Frontal cortex (tissue), 4 donors: Measurements from ENCODE around the gene OR2V2. TPM values are rescaled to one million over a fixed set of nuclear protein-coding genes. Genes with fewer than 3 reads are reported as not detected.
"Not testable (repeated sequence)": the region's sequence is repeated elsewhere in the genome, so short reads cannot be mapped to it uniquely, and the experiment has no call there.

Experiments used
- DNase-seq, 2 donors: peaks; one replicate each; pipeline ENCODE4 v3.0.0; 2012; ENCODE audit warnings: low spot score in 2 of 2
- FAIRE-seq: peaks from 2 replicates; lab custom pipeline; 2012; peaks lifted over from hg19 to GRCh38; lab: Jason Lieb, UNC
- total RNA-seq: library from RNA; depleted of rRNA; stranded (reverse); fragments of >200 nt; gene quantifications from one replicate; pipeline ENCODE4 v1.2.3, GENCODE V29; 2014
- donor health status: control.
- donor health status: control.
- donor health status: control.

OR2V2 gene
- total RNA-seq, 1 donor from 2014 or later: not detected

- FAIRE-seq (no peak), DNase-seq (no peak)
These were observed 33.0 kb upstream of the OR2V2 start for GRCh38 chr5:181114284-181114843.

GRCh38 chr5:181114844-181115778 is 32.3 kb upstream of the OR2V2 start:
- DNase-seq (no peak), FAIRE-seq (no peak)

- DNase-seq (no peak), FAIRE-seq (no peak)
These were observed 29.0 kb upstream of the OR2V2 start for GRCh38 chr5:181118369-181118768.

- DNase-seq (no peak), FAIRE-seq (no peak)
These were observed 28.3 kb upstream of the OR2V2 start for GRCh38 chr5:181119105-181119504.

- no peak for DNase-seq
- FAIRE-seq: no peak
These were observed 27.1 kb upstream of the OR2V2 start for GRCh38 chr5:181120306-181120705.

- FAIRE-seq (no peak), DNase-seq (no peak)
These were observed 26.6 kb upstream of the OR2V2 start for GRCh38 chr5:181120761-181121160.

GRCh38 chr5:181121675-181122561 is 25.5 kb upstream of the OR2V2 start:
- FAIRE-seq: no peak
- DNase-seq: no peak

- FAIRE-seq (no peak), DNase-seq (no peak)
These were observed 22.9 kb upstream of the OR2V2 start for GRCh38 chr5:181124526-181124925.

GRCh38 chr5:181126841-181127240 is 20.5 kb upstream of the OR2V2 start:
- no peak for FAIRE-seq
- DNase-seq: no peak

GRCh38 chr5:181127456-181127855 is 19.9 kb upstream of the OR2V2 start:
- FAIRE-seq (no peak), DNase-seq (no peak)

GRCh38 chr5:181127907-181128626 is 19.3 kb upstream of the OR2V2 start:
- DNase-seq: no peak
- no peak for FAIRE-seq

GRCh38 chr5:181129601-181130000 is 17.8 kb upstream of the OR2V2 start:
- no peak for FAIRE-seq
- no peak for DNase-seq

GRCh38 chr5:181130081-181130480 is 17.3 kb upstream of the OR2V2 start:
- not testable (repeated sequence) for FAIRE-seq, DNase-seq

GRCh38 chr5:181130832-181131496 is 16.4 kb upstream of the OR2V2 start, which contains the start of gene OR2V1:
TSS of gene OR2V1 (minus strand) at chr5:181131169. CDS start at chr5:181125304, 5,865 bp downstream.
- no peak for DNase-seq
- no peak for FAIRE-seq

GRCh38 chr5:181131514-181131913 is 15.9 kb upstream of the OR2V2 start:
- DNase-seq (no peak), FAIRE-seq (no peak)

- DNase-seq (no peak), FAIRE-seq (no peak)
These were observed 14.3 kb upstream of the OR2V2 start for GRCh38 chr5:181133083-181133482.

- no peak for DNase-seq
- no peak for FAIRE-seq
These were observed 13.7 kb upstream of the OR2V2 start for GRCh38 chr5:181133610-181134231.

- FAIRE-seq: no peak
These were observed 13.1 kb upstream of the OR2V2 start for GRCh38 chr5:181134259-181134658.

More at GRCh38 chr5:181134259-181134658, 13.1 kb upstream of the OR2V2 start:
- no peak for DNase-seq
